Suppressor macrophage treated with lipopolysaccharide for 1 hour (primary cell): ENCODE measurements around the gene CTNND2.

Experiments
- DNase-seq, 3 donors: peaks; one replicate each; pipeline ENCODE4 v3.0.0-alpha.2; 2020 to 2022

CTNND2 gene

GRCh38 chr5:11372191-11372590 is 532.1 kb downstream of the CTNND2 start:
- no peak for DNase-seq

- no peak for DNase-seq
Observed at GRCh38 chr5:11371021-11371420, 533.2 kb downstream of the CTNND2 start.

- no peak for DNase-seq
Observed at GRCh38 chr5:11364531-11364930, 539.7 kb downstream of the CTNND2 start.

DNA sequence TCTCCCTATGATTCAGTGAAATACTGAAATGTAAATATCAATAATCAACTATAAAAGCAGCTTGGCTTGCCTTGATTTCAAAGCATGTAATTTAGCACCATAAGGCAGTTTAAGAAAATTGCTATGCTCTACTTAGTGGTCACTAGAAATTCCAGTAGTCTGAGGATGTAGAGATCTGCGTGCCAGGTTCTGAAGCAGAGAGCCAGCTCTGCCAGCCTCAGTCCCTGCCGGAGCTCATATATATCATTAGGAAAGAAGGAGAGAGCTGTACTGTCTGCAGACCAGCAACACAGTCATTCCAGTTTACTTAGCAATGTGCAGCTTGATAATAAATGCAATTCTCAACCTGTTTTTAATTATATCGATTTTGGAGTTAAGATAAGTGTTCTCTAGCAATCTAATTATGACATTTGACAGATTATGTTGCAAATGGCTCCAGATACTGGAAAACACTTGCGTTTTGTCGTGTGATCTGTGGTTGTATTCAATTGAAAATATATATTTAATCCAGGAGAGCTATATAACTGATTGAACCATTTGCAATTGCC is 540.5 kb downstream of the CTNND2 start:
- DNase-seq = peak in 1 of 3 donors; percentile 5

- DNase-seq = no peak
Observed at GRCh38 chr5:11361768-11362167, 542.5 kb downstream of the CTNND2 start.

DNA sequence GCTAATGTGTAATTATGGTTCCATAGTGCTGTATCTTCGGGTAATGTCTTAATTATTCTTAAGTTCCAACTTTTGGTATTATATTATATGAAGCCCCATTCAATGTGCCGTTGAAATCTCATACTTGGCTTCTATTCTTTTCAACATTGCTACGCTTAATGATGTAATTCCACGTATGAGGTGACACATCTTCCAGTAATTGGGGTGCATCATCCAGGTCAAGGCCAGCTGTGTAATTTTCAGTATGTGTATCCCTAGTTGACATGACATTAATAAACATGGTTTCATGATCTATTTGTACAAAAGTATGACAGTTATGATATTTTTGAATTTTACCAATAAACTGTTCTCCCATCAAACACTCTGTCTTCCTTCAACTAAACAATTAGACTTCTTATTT is 546.3 kb downstream of the CTNND2 start:
- no peak for DNase-seq

DNA sequence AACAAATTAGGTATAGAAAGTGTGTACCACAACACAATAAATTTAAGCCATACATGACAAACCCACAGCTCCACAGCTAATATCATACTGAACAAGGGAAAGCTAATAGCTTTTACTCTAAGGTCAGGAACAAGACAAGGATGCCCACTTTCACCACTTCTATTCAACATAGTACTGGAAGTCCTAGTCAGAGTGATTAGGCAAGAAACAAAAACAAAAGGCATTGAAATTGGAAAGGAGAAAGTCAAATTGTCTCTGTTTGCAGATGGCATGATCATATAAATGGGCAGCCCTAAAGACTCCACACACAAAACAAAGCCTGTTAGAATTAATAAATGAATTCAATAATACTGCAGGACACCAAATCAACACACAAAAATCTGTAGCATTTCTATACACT is 548.8 kb downstream of the CTNND2 start:
- DNase-seq = no peak

DNA sequence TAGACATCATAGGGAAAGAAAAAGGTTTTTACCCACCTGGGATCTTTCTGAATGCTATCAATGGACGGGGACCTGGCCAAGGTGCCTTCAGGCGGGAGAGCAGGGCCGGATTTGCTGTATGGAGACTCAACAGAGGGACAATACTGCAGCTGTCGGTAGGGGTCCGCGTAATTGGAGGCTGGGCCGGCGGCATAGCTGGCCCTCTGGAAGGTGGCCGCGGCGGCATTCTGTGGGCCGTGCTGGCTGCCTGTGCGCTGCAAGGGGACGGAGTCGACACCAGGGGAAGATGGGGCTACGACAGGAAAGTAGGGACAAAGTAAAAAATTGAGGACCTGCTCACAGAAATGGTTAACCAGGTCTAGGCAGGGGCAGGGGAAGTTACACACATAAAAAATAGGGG is 557.9 kb downstream of the CTNND2 start:
- DNase-seq = no peak

- peak in 1 of 3 donors; percentile 15 for DNase-seq
Observed at GRCh38 chr5:11335881-11336760, 568.1 kb downstream of the CTNND2 start.

- peak in 1 of 3 donors; percentile 14 for DNase-seq
Observed at GRCh38 chr5:11334404-11334803, 569.8 kb downstream of the CTNND2 start.

DNA sequence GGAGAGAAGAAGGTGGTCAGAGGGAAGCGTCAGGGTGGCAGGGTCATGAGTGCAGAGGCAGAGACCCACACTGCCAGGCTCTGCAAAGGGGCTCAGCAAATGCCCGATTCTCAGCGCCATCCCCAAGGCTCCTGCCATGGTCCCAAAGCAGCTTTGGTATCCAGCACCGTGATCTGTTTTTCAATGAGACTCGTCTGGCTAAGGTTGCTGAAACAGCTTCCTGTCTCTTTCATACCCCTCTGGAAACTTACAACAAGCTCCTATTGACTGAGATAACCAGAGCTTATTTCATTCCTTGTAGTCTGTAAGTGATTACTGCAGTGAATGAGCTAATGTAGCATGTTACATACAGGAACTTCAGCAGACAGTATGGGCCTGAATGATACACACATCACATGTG is 574.6 kb downstream of the CTNND2 start:
- peak in 1 of 3 donors; percentile 12 for DNase-seq

DNA sequence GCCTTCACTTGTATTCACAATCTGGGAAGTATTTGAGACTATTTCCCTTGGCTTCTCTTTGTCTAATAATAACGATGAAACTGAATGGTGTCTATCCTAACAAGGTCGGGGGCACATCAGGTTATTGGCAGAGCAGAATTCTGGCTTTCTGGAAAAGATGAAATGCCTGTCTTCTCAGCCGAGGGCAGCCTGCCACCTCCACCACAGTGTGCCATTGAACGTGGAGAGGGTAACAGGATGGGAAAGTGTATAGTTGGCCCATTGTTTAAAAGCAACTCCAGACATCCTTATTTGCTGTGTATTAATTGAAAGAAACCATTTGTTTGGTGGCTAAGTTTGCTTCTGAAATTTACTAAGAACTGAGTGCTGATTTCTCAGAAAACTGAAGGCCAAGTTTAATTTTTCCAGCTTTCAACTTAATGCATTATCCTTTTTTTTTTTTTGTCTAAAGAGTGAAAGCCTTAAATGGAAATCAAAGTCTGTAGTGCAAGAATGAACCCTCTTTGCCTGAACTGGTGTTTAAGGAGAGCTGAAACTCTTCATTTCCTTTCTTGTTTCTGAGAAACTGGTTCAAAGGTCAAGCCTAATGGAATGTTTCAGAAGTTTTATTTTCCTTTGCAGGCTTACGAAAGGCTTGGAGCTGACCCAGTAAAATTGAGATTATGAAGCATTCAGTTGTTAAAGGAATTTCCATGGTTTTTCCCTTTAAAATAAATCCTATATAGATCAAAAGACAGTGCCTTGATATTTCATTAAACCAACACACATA is 579.5 kb downstream of the CTNND2 start:
- DNase-seq = peak in 2 of 3 donors; percentile 33 to 41

DNA sequence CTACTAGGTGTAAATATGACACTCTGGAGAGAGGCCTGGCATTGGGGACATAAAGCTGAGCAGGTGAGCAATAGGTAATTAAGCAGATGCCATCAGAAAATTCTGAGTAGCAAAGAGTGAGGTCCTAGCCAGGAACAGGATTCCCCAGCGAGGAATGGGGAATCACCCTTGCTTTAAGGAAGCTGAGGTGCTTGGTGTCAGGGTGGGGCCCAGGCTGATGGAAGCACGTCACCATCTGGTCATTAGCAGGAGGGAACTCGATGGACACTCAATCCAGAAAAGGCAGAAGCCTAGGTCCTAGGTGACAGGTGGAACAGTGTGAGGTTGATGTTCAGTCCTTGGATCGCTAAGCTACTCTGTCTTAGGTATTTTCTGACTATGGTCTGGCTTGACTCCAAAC is 580.5 kb downstream of the CTNND2 start:
- DNase-seq = peak in 2 of 3 donors; percentile 17 to 58

DNA sequence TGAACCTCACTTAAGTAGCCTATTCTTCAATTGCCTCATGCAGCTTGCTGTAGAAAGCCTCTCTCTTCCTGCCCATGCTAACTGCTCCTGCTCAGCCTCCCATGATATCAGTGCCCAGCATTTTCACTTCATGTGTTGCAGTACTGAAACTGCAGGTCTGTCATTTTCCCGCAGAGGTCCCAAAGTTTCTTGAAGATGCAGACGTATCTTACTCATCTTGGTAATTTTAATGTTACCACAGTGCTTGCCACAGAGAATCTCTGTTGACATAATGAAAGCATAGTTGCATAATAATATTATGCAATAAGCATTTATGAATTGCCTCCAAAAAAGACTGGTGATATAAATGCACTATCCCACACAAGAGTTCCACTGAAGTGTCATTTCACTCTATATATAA is 582.1 kb downstream of the CTNND2 start:
- peak; percentile 79 to 95 (median 95) for DNase-seq

DNA sequence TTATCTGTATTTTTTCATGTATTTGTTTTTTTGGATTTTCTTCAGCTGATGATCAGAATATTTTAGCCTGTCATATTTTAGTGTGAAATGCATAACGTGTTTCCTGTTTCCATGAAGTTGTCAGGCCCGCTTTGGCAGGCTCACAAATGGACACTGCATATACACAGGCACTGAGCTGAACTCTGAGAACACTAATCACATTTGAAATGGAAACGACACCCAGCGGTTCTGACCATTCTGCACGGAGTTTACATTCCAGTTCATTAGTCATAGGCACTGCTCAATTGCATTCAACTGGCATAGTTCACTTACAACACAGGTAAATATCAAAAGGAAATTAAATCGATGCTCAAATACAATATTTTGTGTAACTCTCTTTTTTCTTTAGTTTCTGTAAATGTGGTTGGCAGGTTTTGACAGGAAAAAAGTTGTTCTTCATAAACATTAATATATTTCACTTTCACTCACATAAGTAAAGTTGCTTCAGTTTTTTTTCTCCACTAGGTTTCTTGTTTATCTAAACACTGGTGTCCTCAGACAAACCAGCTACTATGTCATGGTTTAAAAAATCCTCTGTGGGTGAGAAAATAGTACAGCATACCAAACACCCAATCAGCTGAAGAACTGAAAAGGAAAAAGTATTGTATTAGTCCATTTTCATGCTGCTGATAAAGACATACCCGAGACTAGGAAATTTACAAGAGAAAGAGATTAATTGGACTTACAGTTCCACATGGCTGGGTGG is 584.2 kb downstream of the CTNND2 start:
- peak in 1 of 3 donors; percentile 6 for DNase-seq

- DNase-seq = peak; percentile 15 to 24 (median 23)
Observed at GRCh38 chr5:11313694-11314093, 590.6 kb downstream of the CTNND2 start.

DNA sequence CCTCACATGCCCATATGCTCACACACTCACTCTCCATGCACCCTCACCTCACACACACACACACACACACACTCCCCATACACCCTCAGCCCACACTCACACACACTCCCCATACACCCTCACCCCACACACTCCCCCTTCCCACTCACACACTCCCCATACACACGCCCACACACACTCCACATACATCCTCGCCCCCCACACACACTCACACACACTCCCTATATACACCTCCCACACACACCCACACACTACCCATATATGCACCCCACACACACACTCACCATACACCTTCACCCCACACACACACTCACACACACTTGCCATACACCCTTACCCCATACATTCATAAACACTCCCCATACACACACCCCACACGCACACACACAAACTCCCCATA is 592.5 kb downstream of the CTNND2 start:
- no peak for DNase-seq

DNA sequence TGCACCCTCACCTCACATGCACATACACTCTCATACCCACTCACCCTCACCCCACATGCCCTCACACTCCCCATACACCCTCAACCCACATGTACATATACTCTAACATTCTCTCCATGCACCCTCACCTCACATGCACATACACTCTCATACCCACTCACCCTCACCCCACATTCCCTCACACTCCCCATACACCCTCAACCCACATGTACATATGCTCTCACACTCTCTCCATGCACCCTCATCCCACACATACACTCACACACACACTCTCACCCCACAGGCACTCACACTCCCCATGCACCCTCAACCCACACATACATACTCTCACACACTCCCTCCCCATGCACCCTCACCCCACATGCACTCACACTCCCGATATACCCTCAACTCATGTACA is 593.0 kb downstream of the CTNND2 start:
- DNase-seq = no peak

DNA sequence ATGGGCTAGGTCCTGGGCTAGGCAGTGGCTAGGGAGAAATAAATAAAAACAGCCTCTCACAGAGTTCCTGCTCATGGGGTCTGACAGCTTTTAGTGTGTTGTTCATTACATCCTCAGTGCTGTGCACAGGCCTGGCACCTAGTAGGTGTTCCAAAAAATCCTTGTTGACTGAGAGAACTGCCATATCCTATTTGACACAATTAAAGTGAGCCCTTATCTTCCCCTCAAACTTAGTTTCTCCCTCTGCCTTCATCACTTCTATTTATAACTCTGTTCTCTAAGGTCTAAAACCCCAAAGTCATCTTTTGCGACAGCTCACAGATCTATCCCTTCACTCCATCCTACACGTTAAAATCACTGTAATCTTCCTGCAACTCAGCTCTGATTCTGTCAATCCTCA is 594.1 kb downstream of the CTNND2 start:
- DNase-seq = no peak

GRCh38 chr5:11306365-11306764 is 597.9 kb downstream of the CTNND2 start:
- DNase-seq = no peak

- no peak for DNase-seq
Observed at GRCh38 chr5:11305245-11305644, 599.0 kb downstream of the CTNND2 start.

DNA sequence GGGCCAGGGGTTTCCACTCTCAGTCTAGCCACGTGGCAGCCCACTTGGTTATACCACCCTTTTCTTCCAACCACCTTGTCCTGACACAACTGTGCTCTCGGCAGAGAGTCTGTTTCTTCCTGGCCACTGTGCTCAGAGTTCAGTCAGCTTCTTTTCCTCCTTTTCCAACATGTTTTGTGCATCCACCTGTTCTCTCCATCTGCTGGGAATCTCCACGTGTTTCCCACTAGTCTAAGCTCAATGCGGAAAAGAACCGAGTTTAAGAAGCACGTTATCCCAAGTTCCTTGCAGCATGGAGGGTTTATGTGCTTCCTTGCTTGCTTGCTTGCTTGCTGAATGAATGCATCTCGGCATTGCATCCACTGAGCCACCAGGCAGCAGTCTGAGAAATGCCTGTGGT is 599.6 kb downstream of the CTNND2 start:
- no peak for DNase-seq

GRCh38 chr5:11302663-11303062 is 601.6 kb downstream of the CTNND2 start:
- DNase-seq = peak; percentile 69 to 83 (median 73)
